Amygdala (tissue), 56 donors: ENCODE measurements around the gene NFKB1.
"Not testable (repeated sequence)": the region's sequence is repeated elsewhere in the genome, so short reads cannot be mapped to it uniquely, and the experiment has no call there.

Experiments used
- DNase-seq, 56 donors: peaks; one replicate each; lab custom pipeline; 2025; lab: John Stamatoyannopoulos, UW

The NFKB1 gene

GRCh38 chr4:102619776-102620631, 118.8 kb downstream of the NFKB1 start:
- not testable (repeated sequence) for DNase-seq

GRCh38 chr4:102620697-102621497, 119.7 kb downstream of the NFKB1 start:
- DNase-seq = peak in 24 of 56 donors; percentile 6 to 46 (median 18)

- peak in 9 of 56 donors; percentile 9 to 28 (median 16) for DNase-seq
These were observed 122.5 kb downstream of the NFKB1 start for GRCh38 chr4:102623622-102624021.

GRCh38 chr4:102624505-102624904, 123.3 kb downstream of the NFKB1 start:
- no peak for DNase-seq

- DNase-seq = peak in 8 of 56 donors; percentile 4 to 31 (median 13)
These were observed 124.2 kb downstream of the NFKB1 start for GRCh38 chr4:102625232-102625930.

- DNase-seq = no peak
These were observed 126.8 kb downstream of the NFKB1 start for GRCh38 chr4:102627831-102628523.

GRCh38 chr4:102629673-102630072, 128.5 kb downstream of the NFKB1 start:
- DNase-seq = no peak

- no peak for DNase-seq
These were observed 130.5 kb downstream of the NFKB1 start for GRCh38 chr4:102631616-102632015.

GRCh38 chr4:102632241-102633065, 131.3 kb downstream of the NFKB1 start:
- no peak for DNase-seq

GRCh38 chr4:102633100-102633499, 131.9 kb downstream of the NFKB1 start:
- DNase-seq = no peak

GRCh38 chr4:102637391-102637790, 136.2 kb downstream of the NFKB1 start:
- no peak for DNase-seq

GRCh38 chr4:102638621-102639020, 137.5 kb downstream of the NFKB1 start:
- no peak for DNase-seq

- no peak for DNase-seq
These were observed 138.4 kb downstream of the NFKB1 start for GRCh38 chr4:102639598-102639997.

- no peak for DNase-seq
These were observed 139.5 kb downstream of the NFKB1 start for GRCh38 chr4:102640669-102641068.

GRCh38 chr4:102641793-102642192, 140.6 kb downstream of the NFKB1 start:
- peak in 34 of 56 donors; percentile 4 to 77 (median 32) for DNase-seq

- DNase-seq = no peak
These were observed 141.6 kb downstream of the NFKB1 start for GRCh38 chr4:102642631-102643298.

GRCh38 chr4:102647117-102647516, 146.0 kb downstream of the NFKB1 start:
- DNase-seq = peak in 2 of 56 donors; percentile 3 to 6

GRCh38 chr4:102657206-102657605, 156.0 kb downstream of the NFKB1 start:
- no peak for DNase-seq

GRCh38 chr4:102663073-102663472, 161.9 kb downstream of the NFKB1 start:
- no peak for DNase-seq
